Measurements from ENCODE around the gene GPALPP1.
A peak's percentile ranks its signal among the peaks of the same experiment; 100 is the strongest.
"Not testable (repeated sequence)": the region's sequence is repeated elsewhere in the genome, so short reads cannot be mapped to it uniquely, and the experiment has no call there.

The GPALPP1 gene

GRCh38 chr13:45007225-45007624 is 17.9 kb downstream of the GPALPP1 start:
- no peak for DNase-seq (ENCODE audit: low read depth)

GRCh38 chr13:45007823-45008222 is 18.5 kb downstream of the GPALPP1 start:
- DNase-seq (ENCODE audit: low read depth), result no peak

DNA sequence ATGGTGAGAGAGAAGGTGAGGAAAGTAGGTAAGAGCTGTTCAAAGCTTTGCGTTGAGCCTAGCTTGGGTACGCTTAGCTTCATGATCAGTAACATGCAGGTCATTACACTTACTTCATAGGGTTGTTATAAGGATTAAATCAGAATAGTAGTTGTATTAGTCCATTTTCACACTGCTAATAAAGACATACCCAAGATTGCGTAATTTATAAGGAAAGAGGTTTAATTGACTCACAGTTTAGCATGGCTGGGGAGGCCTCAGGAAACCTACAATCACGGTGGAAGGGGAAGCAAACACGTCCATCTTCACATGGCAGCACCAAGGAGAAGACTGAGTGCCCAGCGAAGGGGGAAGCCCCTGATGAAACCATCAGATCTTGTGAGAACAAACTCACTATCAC is 21.9 kb downstream of the GPALPP1 start:
- DNase-seq (ENCODE audit: low read depth), result no peak

DNA sequence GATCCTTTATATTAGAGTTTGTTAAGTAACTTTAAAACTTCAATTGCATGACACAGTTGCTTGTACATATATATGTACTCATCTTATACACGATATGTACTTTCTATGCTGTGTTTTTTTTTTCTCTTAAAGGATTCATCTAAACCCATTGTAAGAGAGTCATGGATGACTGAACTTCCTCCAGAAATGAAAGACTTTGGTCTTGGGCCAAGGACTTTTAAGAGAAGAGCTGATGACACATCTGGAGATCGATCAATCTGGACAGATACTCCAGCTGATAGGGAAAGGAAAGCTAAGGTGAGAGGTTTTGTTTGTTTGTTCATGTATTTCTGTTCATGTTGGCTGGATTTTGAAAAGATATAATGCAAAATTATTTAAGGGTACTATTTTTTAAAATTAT is 26.0 kb downstream of the GPALPP1 start:
- peak; percentile 15 for DNase-seq (ENCODE audit: low read depth)

- DNase-seq (ENCODE audit: low read depth), result no peak
Measured at GRCh38 chr13:45016792-45017425, 27.6 kb downstream of the GPALPP1 start.

GRCh38 chr13:45019981-45020380 is 30.6 kb downstream of the GPALPP1 start:
- not testable (repeated sequence) for DNase-seq (ENCODE audit: low read depth)

DNA sequence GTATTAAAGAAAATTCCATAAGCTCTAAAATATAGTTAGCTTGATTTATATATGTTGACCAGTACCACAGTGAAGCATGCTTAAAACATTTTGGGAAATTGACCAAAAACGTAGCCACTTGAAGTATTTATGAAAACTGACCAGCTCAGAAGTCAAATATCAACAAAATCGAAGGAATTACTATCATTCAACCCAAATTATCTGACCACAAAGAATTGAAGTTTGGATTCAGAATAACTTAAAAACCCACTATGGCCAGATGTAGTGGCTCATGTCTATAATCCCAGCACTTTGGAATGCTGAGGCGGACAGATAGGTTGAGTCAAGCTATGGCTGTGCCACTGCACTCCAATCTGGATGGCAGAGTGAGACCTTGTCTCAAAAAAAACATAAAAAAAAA is 31.9 kb downstream of the GPALPP1 start:
- DNase-seq (ENCODE audit: low read depth), result no peak

GRCh38 chr13:45024847-45025246 is 35.5 kb downstream of the GPALPP1 start:
- no peak for DNase-seq (ENCODE audit: low read depth)

DNA sequence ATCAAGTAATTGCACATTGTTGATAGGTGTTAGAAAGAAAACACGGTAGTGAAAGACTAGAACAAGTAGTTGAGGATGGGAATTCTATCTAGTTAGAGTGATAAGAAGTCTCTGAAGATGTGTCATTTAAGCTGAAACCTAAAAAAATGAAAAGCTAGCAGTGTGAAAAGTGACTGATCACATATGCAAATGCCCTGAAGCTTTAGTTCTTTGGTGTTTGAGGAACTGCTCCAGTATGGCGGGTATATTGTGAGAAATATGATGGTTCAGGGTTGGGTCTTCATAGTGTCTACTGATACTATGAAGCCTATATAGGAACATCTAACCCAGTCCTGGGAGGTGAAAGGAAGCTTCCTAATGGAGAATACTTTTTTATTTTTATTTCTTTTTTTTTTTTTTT is 45.0 kb downstream of the GPALPP1 start:
- DNase-seq (ENCODE audit: low read depth), result no peak

- DNase-seq (ENCODE audit: low read depth), result no peak
Measured at GRCh38 chr13:45036206-45036605, 46.9 kb downstream of the GPALPP1 start.

DNA sequence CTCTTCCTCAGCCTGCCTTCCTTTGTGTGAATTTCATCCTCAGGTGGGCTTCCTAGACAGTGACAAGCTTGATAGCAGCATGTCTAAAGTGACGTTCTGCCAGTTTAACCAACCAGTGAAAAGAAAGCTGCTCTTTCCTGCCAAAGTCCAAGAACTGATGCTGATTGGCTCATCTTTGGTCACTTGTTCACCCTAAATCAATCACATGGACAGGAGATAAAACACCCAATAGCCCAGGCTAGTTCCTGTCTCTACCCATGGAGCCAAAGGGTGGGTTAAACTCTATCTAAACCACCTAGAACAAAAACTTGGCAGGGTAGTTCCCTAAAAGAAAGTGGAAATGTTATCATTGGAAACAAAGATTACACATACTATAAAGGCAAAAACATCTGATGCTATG is 50.8 kb downstream of the GPALPP1 start:
- no peak for DNase-seq (ENCODE audit: low read depth)

DNA sequence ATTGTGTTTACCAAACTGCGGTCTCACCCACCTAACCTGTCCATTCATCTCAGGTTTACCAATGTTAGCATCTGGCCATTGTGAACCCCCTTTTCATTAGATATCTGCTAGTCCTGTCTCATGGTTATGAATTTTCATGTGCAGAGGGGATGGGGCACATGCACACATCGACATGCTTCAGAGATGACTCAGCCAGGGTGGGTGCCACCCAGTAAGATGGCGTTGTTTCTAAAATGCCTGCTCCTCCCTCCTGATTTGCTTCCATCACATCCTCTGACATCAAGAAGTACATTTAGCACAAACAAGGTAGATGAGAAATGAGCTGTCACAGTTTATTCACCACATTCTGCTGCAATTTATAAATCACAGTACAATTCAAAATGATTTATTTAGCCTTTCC is 51.3 kb downstream of the GPALPP1 start:
- DNase-seq (ENCODE audit: low read depth), result no peak

- no peak for DNase-seq (ENCODE audit: low read depth)
Measured at GRCh38 chr13:45042539-45042938, 53.2 kb downstream of the GPALPP1 start.

DNA sequence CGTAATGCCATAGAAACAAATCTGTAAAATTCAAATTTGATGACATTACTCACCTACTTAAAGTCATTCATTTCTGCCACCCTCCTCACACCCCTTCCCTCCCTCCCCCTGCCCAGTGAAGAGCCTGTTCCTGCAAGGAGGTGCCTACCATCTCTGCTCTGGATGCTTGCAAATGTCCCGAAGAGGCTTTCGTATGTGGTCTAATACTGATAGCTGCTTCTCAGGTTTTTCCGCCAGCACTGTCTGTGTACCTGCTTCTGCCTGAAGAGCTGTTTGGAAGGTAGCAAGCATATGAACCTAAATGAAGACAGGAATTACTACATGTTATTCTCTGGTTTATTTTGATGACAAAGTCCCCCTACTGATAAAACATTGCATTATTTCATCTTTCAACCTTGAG is 57.1 kb downstream of the GPALPP1 start:
- DNase-seq (ENCODE audit: low read depth), result no peak

DNA sequence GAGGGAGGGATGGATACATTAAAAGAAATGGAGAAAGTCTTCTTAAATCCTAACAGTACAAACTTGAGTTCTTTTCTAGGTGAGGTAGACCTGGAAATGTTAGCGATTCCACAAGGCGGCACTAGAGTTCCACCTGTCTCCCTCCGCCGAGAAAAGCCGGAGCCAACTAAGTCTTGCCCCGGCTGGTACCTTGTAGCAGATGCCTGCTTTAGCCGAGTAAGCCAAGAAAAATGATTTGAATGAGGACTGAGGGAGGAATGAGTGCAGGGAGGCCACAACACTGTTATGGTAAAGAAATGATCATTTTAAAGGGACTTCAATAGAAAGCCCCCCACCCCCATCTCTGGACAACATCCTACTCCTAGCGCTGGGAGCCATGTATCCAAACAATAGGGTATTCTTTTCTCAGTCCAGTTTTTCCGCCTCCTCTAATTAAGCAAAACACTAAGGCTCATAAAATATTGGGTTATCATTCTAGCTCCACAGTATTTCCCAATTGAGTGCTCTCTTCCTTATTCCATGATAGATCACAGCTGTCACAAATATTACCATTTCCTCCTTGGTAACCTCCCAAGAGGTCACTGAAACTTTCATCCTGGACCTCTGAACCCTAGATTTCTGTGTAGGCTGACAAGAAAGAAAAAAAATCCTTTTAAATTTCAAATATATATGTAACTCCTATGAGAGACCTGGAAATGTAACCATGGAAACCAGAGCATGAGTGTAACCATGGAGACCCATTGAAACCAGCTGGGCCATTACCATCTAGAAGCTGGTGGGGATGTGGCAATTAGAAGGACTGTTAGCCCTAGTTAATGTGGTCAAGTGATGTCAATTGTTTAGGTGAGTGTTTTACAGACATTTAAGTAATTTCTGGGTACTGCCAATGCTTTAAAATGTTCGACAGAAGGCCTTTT is 58.3 kb downstream of the GPALPP1 start:
- DNase-seq (ENCODE audit: low read depth), result peak; percentile 50

- DNase-seq (ENCODE audit: low read depth), result no peak
Measured at GRCh38 chr13:45048890-45049407, 59.6 kb downstream of the GPALPP1 start.

- no peak for DNase-seq (ENCODE audit: low read depth)
Measured at GRCh38 chr13:45049478-45049877, 60.1 kb downstream of the GPALPP1 start.

DNA sequence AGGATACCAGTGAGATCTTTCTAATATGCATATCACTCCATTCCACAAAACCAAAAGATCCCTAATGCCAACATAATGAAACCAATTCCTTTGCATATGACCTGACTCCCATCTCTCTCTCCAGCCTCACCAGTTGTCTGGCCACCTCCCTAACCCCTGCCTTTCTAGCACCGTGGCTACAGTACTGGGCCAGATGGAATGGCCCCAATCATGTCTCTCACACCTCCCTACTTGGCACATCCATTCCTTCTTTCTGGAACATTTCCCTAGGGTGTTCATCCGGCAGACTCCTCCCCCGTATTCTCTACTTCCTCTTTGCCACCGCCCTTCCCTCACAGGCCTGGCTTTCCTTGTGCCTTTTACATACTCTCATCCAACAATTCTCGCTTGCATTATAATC is 62.0 kb downstream of the GPALPP1 start:
- DNase-seq (ENCODE audit: low read depth), result no peak

- DNase-seq (ENCODE audit: low read depth), result peak; percentile 69
Measured at GRCh38 chr13:45055198-45055901, 66.0 kb downstream of the GPALPP1 start.

DNA sequence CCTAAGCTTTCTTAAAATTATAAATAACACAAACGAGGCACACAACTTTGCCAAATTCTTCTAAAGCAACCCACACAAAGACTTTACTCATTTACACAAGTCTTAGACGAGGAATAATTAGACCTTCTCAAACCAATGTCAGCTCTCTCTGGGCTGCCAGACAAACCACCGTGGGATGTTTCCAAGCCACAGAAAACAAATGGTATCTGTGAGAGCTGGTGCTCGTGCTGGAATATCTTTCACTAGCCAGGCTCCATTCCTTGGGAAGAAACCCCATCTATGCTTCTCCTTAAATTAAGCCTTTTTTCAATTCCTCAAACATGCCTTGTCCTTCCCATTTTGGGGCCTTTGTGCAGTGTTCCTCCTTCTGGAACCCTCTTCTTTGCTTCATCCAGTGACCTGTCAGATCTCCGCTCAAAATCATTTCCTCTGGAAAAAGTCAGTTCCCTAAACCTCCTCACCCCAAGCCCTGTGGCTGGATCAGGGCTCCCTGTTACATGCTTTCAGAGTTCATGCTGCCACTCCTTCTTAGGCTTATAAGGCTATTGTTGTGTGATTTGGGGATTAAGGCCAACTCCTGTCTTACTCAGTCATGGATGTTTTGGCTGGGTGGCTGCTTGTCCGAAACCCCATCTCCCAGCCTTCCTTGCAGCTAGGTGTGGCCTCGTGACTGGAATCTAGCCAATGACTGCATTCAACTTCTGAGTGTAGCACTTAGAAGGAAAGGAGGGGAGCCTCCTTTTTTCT is 66.7 kb downstream of the GPALPP1 start:
- DNase-seq (ENCODE audit: low read depth), result peak; percentile 6

DNA sequence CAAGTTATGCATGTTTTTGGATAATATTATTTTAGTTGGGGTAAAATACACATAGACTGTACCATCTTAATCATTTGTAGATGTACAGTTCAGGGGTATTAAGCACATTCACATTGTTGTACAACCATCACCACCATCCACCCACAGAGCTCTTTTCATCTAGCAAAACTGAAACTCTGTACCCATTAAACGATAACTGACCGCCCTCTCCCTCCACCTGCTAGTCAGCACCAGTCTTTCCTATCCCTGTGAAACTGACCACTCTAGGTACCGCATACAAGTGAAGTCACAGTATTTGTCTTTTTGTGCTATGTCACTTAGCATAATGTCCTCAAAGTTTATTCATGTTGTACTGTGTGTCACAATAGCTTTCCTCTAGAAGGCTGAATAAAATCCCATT is 70.7 kb downstream of the GPALPP1 start:
- DNase-seq (ENCODE audit: low read depth), result no peak
